ENCODE data around the gene FOXP4. TPM values are rescaled to one million over a fixed set of nuclear protein-coding genes. Genes with fewer than 3 reads are reported as not detected.

The FOXP4 gene
- polyA plus RNA-seq, 1 of the 3 experiments (the other 2 are of a cell fraction) = 7.3 TPM

DNA sequence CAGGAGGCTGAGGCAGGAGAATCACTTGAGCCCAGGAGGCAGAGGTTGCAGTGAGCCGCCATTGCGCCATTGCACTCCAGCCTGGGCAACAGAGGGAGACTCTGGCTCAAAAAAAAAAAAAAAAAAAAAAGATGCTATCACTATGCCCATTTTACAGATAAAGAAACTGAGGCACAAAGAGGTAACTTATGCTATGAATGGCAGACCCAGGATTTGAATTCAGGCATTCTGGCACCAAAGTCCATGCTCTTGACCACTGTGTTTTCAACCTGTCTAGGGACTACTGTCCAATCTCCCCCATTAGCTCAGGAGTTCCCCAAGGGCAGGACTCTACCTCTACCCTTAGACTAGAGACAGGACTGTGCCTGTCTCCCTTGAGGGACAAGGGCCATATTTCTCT is 82.9 kb downstream of the FOXP4 start:
- ChIA-PET CTCF (no interaction called here), POLR2A (no interaction called here)
- Histone ChIP-seq H3K79me2 (ENCODE audit: insufficient read depth) (no peaks in the 10 kb centered on the region), H3K27ac (ENCODE audit: low read depth in 2 of 2, low read length in 1 of 2) (no peak overlapping the region), H3K27me3 (ENCODE audit: insufficient read depth) (peaks cover 5% of the 10 kb centered on the region; the same call in 1 of the 2 replicates), H3K36me3 (replicated peaks in 1 of 2; ENCODE audit: control insufficient read depth in 1 of 2, insufficient read depth in 2 of 2, low read length in 1 of 2) (no peaks in the 10 kb centered on the region), H3K9me3 (no peaks in the 10 kb centered on the region), H3K9me2 (no peaks in the 10 kb centered on the region), H3K4me2 (no peak overlapping the region), H3K9ac (no peak overlapping the region), H4K20me1 (ENCODE audit: insufficient read depth) (no peaks in the 10 kb centered on the region), H3K4me3 (ENCODE audit: low read depth in 2 of 2, low read length in 1 of 2) (no peak overlapping the region), H2AFZ (ENCODE audit: low read depth) (no peak overlapping the region), H3F3A (replicated peaks; ENCODE audit: insufficient read depth) (no peaks in the 10 kb centered on the region), H3K4me1 (ENCODE audit: control insufficient read depth in 1 of 2, insufficient read depth in 2 of 2, low read depth in 1 of 2, low read length in 1 of 2) (peaks cover 0 to 4% of the 10 kb centered on the region in 2 experiments; a peak in 2 of 4 replicates)
- no peak for DNase-seq
- WGBS (ENCODE audit: low lambda C conversion rate) = 75% methylated on average over 2 of the region's 2 CpGs
- TF ChIP-seq FOSL2 (IDR thresholded peaks at IDR 0.05; ENCODE audit: borderline replicate concordance, low read depth) (no peak), POLR2AphosphoS5 (IDR thresholded peaks at IDR 0.05; ENCODE audit: low read depth, low read length) (no peak), SMC3 (IDR thresholded peaks at IDR 0.05; ENCODE audit: low read depth, low read length) (no peak), MXI1 (IDR thresholded peaks at IDR 0.05; ENCODE audit: low read depth, low read length) (no peak), TAF1 (IDR thresholded peaks at IDR 0.05; ENCODE audit: borderline replicate concordance, low read depth, low read length) (no peak), CHD2 (IDR thresholded peaks at IDR 0.05; ENCODE audit: low read length, partially characterized antibody) (no peak), RFX5 (IDR thresholded peaks at IDR 0.05; ENCODE audit: low read length) (no peak), TCF12 (IDR thresholded peaks at IDR 0.05) (no peak), RCOR1 (IDR thresholded peaks at IDR 0.05; ENCODE audit: low read length) (no peak), FOXM1 (IDR thresholded peaks at IDR 0.05; ENCODE audit: low read depth) (no peak)
- TF ChIP-seq, protein P1, sequence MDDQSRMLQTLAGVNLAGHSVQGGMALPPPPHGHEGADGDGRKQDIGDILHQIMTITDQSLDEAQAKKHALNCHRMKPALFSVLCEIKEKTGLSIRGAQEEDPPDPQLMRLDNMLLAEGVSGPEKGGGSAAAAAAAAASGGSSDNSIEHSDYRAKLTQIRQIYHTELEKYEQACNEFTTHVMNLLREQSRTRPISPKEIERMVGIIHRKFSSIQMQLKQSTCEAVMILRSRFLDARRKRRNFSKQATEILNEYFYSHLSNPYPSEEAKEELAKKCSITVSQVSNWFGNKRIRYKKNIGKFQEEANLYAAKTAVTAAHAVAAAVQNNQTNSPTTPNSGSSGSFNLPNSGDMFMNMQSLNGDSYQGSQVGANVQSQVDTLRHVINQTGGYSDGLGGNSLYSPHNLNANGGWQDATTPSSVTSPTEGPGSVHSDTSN (IDR thresholded peaks at IDR 0.05) = no peak

DNA sequence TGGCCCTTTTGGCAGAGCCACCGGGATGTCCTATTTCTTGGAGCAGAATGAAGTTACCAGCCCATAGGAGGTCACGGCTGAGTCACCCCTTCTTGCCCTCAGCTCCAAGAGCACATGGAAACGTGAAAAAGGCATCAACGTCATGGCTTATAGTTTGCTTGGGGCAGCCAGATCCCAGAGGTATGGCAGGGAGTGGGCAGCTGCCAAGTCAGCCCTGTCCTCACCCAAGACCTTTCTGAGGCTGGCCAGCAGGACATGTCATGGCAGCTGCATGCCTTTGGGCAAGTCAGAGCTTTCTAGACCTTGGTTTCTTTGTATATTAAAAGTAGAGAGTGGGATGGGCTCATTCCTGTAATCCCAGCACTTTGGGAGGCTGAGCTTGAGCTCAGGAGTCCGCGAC is 83.9 kb downstream of the FOXP4 start:
- Histone ChIP-seq H4K20me1 (ENCODE audit: insufficient read depth) (no peaks in the 10 kb centered on the region), H3K9me3 (no peaks in the 10 kb centered on the region), H3K27ac (ENCODE audit: low read depth in 2 of 2, low read length in 1 of 2) (no peak overlapping the region), H2AFZ (ENCODE audit: low read depth) (no peak overlapping the region), H3K9ac (no peak overlapping the region), H3K9me2 (no peaks in the 10 kb centered on the region), H3K4me3 (ENCODE audit: low read depth in 2 of 2, low read length in 1 of 2) (no peak overlapping the region), H3K36me3 (replicated peaks in 1 of 2; ENCODE audit: control insufficient read depth in 1 of 2, insufficient read depth in 2 of 2, low read length in 1 of 2) (no peaks in the 10 kb centered on the region), H3K27me3 (ENCODE audit: insufficient read depth) (peaks cover 5% of the 10 kb centered on the region; the same call in 1 of the 2 replicates), H3K4me1 (ENCODE audit: control insufficient read depth in 1 of 2, insufficient read depth in 2 of 2, low read depth in 1 of 2, low read length in 1 of 2) (peaks cover 0 to 13% of the 10 kb centered on the region in 2 experiments; a peak in 2 of 4 replicates), H3K4me2 (no peak overlapping the region), H3F3A (replicated peaks; ENCODE audit: insufficient read depth) (no peaks in the 10 kb centered on the region), H3K79me2 (ENCODE audit: insufficient read depth) (no peaks in the 10 kb centered on the region)
- ChIA-PET CTCF (interaction anchor here (0.8 to 3.0 kb wide), 4 partner anchors 18 to 93 kb away, joined by 3 to 17 read pairs (median 4); no protein-coding TSS in a partner anchor), POLR2A (no interaction called here)
- DNase-seq = no peak
- TF ChIP-seq, protein P2, sequence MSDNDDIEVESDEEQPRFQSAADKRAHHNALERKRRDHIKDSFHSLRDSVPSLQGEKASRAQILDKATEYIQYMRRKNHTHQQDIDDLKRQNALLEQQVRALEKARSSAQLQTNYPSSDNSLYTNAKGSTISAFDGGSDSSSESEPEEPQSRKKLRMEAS (IDR thresholded peaks at IDR 0.05; ENCODE audit: low read depth) = no peak
- TF ChIP-seq ELF1 (IDR thresholded peaks at IDR 0.05) = no peak
- no peak for TF ChIP-seq SMC3 (IDR thresholded peaks at IDR 0.05; ENCODE audit: low read depth, low read length)
- TF ChIP-seq MEF2A (IDR thresholded peaks at IDR 0.05; ENCODE audit: borderline replicate concordance, low read depth) = no peak
- TF ChIP-seq TEAD4 (IDR thresholded peaks at IDR 0.05; ENCODE audit: borderline replicate concordance, insufficient read depth) = no peak
- no peak for TF ChIP-seq TCF12 (IDR thresholded peaks at IDR 0.05)
- 79% methylated on average over 5 of the region's 6 CpGs for WGBS (ENCODE audit: low lambda C conversion rate)
